K562 treated with DMSO at 1 percent for 12 hours (cell line): ENCODE data around the gene CPE. TPM values are rescaled to one million over a fixed set of nuclear protein-coding genes. Genes with fewer than 3 reads are reported as not detected.

Source experiments
- total RNA-seq: library from RNA; unstranded; fragments of 300-600 nt; gene quantifications from 2 replicates; pipeline ENCODE4 v1.2.3, GENCODE V29; 2022; ENCODE audit not compliant: insufficient read depth

The CPE gene
- not detected in 2 replicates for total RNA-seq

DNA sequence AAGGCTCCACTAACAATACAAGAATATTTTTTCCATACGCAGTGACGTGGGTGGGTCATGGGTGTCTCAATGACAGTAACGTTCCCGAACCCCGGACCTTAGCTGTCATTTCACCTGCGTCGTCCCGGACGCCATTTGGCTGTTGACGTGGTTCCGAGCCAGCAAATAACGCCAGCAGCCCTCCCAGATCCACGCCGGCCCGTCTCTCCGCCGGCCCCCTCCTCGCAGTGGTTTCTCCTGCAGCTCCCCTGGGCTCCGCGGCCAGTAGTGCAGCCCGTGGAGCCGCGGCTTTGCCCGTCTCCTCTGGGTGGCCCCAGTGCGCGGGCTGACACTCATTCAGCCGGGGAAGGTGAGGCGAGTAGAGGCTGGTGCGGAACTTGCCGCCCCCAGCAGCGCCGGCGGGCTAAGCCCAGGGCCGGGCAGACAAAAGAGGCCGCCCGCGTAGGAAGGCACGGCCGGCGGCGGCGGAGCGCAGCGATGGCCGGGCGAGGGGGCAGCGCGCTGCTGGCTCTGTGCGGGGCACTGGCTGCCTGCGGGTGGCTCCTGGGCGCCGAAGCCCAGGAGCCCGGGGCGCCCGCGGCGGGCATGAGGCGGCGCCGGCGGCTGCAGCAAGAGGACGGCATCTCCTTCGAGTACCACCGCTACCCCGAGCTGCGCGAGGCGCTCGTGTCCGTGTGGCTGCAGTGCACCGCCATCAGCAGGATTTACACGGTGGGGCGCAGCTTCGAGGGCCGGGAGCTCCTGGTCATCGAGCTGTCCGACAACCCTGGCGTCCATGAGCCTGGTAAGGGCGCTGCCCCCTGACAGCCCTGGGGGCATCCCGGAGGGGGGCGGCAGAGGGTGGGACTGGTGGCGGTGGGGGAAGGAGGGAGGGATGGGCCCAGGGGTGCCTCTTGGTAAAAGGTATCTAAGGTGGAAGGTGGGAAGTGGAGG is at the start of gene CPE:
TSS of gene CPE (plus strand) at position 264 of the 933 bp plus-strand sequence. CDS start at position 478, 214 bp downstream.

Other genes starting within 250 kb of the CPE start
- gene KLHL2, start 171.4 kb upstream of the CPE start, total RNA-seq = 4.1 and 9.5 TPM in 2 replicates
- 12.2 and 18.9 TPM in 2 replicates for gene MSMO1, start 51.3 kb upstream of the CPE start, total RNA-seq